ENCODE data around the gene EFNA1. TPM values are rescaled to one million over a fixed set of nuclear protein-coding genes. Genes with fewer than 3 reads are reported as not detected.

The EFNA1 gene
- total RNA-seq, 3 donors from 2014 or later (not counting 1 experiment from before 2014, with no cell fraction given), result 1.5 to 1.9 (median 1.9) TPM

DNA sequence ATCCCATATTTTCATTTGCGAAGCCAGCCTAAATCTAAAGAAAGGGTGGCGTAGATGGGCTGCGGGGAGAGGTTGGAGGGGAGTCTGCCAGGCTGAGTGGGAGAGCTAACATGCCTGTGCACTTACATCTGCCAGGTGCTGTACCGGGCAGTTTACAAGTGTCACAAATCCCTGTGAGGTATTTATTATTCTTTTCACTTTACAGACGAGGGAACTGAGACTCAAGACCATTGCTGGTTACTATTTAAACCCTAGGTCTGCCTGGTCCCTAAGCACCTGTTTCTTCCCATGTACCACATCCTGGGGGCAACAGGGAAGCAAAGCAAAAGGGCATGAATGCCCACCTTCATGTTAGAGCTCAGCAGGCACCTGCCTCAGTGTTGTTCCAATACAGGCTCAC lies 19.4 kb upstream of the EFNA1 start:
- no peaks in the 10 kb centered on the region for H3K36me3 Mint-ChIP-seq
- 87% methylated on average over 5 of the region's 5 CpGs for WGBS (ENCODE audit: insufficient coverage)
- ATAC-seq, result no peak
- TF ChIP-seq CTCF (IDR thresholded peaks at IDR 0.05), result no peak
- no peaks in the 10 kb centered on the region for H3K4me1 Mint-ChIP-seq
- Histone ChIP-seq H3K4me3 (ENCODE audit: low read length) (no peak overlapping the region), H3K27ac (ENCODE audit: low read length) (no peak overlapping the region), H3K27me3 (ENCODE audit: control insufficient read depth, insufficient read depth, low read length) (no peaks in the 10 kb centered on the region), H3K9me3 (ENCODE audit: control insufficient read depth, insufficient read depth, low read length) (no peaks in the 10 kb centered on the region), H3K4me1 (ENCODE audit: control insufficient read depth, insufficient read depth, low read length) (no peaks in the 10 kb centered on the region), H3K36me3 (ENCODE audit: control insufficient read depth, insufficient read depth, low read length) (no peaks in the 10 kb centered on the region)
- no peak overlapping the region for H3K27ac Mint-ChIP-seq
- H3K27me3 Mint-ChIP-seq (ENCODE audit: low read depth in 2 of 2), result peaks cover 0 to 14% of the 10 kb centered on the region in 2 donors
- no peaks in the 10 kb centered on the region for H3K9me3 Mint-ChIP-seq
- no peak overlapping the region for H3K4me3 Mint-ChIP-seq
- intact Hi-C loops (cut with micrococcal nuclease), result no loop called here
- DNase-seq, result no peak

DNA sequence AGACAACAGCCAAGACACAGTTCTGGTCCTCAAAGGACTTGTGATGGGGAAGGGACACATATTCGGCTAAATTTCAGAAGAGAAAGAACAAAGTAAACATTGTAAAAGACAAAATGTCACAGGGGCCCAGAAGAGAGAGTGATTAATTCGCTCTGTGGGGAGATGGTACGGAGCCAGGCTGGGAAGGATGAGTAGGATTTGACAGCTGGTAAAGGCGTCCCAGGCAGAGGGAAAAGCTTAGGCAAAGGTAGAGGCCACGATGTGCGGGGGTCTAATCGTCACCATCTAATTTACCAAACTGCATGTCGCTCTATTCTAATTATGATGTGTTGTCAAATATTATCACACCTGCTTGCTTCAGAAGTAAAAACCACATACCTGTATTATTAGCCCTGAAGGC lies 17.3 kb upstream of the EFNA1 start:
- Histone ChIP-seq H3K36me3 (ENCODE audit: control insufficient read depth, insufficient read depth, low read length) (no peaks in the 10 kb centered on the region), H3K9me3 (ENCODE audit: control insufficient read depth, insufficient read depth, low read length) (no peaks in the 10 kb centered on the region), H3K27me3 (ENCODE audit: control insufficient read depth, insufficient read depth, low read length) (no peaks in the 10 kb centered on the region), H3K4me1 (ENCODE audit: control insufficient read depth, insufficient read depth, low read length) (no peaks in the 10 kb centered on the region), H3K27ac (ENCODE audit: low read length) (no peak overlapping the region), H3K4me3 (ENCODE audit: low read length) (no peak overlapping the region)
- intact Hi-C loops (cut with micrococcal nuclease), result no loop called here
- Mint-ChIP-seq H3K27ac (no peak overlapping the region), H3K9me3 (no peaks in the 10 kb centered on the region), H3K27me3 (ENCODE audit: low read depth in 2 of 2) (peaks cover 0 to 9% of the 10 kb centered on the region in 2 donors), H3K4me3 (no peak overlapping the region), H3K36me3 (no peaks in the 10 kb centered on the region), H3K4me1 (no peaks in the 10 kb centered on the region)
- ATAC-seq (no peak), DNase-seq (no peak)
- WGBS (ENCODE audit: insufficient coverage), result 91% methylated on average over 5 of the region's 8 CpGs
- TF ChIP-seq CTCF (IDR thresholded peaks at IDR 0.05), result no peak

GRCh38 chr1:155110826-155111225 lies 16.9 kb upstream of the EFNA1 start:
- no peaks in the 10 kb centered on the region for H3K27me3 ChIP-seq (ENCODE audit: control insufficient read depth, insufficient read depth, low read length)
- no peak overlapping the region for H3K27ac ChIP-seq (ENCODE audit: low read length)
- intact Hi-C loops (cut with micrococcal nuclease), result no loop called here
- H3K9me3 ChIP-seq (ENCODE audit: control insufficient read depth, insufficient read depth, low read length), result no peaks in the 10 kb centered on the region
- Mint-ChIP-seq H3K4me3 (no peak overlapping the region), H3K27me3 (ENCODE audit: low read depth in 2 of 2) (peaks cover 0 to 5% of the 10 kb centered on the region in 2 donors), H3K36me3 (no peaks in the 10 kb centered on the region), H3K4me1 (no peaks in the 10 kb centered on the region), H3K9me3 (no peaks in the 10 kb centered on the region), H3K27ac (no peak overlapping the region)
- 29% methylated on average over 7 of the region's 8 CpGs for WGBS (ENCODE audit: insufficient coverage)
- ATAC-seq (no peak), DNase-seq (no peak)
- H3K4me1 ChIP-seq (ENCODE audit: control insufficient read depth, insufficient read depth, low read length), result no peaks in the 10 kb centered on the region
- H3K4me3 ChIP-seq (ENCODE audit: low read length), result no peak overlapping the region
- no peaks in the 10 kb centered on the region for H3K36me3 ChIP-seq (ENCODE audit: control insufficient read depth, insufficient read depth, low read length)
- no peak for TF ChIP-seq CTCF (IDR thresholded peaks at IDR 0.05)

DNA sequence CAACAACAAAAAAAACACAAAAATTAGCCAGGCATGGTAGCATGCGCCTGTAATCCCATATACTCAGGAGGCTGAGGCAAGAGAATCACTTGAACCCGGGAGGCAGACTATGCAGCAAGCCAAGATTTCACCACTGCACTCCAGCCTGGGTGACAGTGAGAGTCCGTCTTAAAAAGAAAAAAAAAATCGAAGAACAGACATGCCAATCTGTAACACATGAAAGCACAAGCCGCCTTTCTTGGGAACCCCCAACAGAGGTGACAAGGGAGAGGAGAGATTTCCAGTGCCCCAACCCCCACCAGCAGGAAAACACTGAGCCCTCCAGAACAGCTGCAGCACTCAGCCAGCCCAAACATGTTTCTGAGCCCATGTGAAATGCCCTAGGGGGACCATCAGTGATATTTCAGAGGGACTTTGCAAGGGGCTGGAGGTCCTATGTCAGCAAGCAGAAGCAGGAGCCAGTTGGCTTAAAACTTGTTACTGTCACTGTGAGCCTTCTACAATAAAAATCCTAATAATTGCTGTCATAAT lies 14.2 kb upstream of the EFNA1 start:
- H3K4me3 ChIP-seq (ENCODE audit: low read length), result no peak overlapping the region
- H3K4me1 Mint-ChIP-seq, result no peaks in the 10 kb centered on the region
- TF ChIP-seq CTCF (IDR thresholded peaks at IDR 0.05), result no peak
- intact Hi-C loops (cut with micrococcal nuclease), result no loop called here
- no peaks in the 10 kb centered on the region for H3K27me3 ChIP-seq (ENCODE audit: control insufficient read depth, insufficient read depth, low read length)
- H3K4me1 ChIP-seq (ENCODE audit: control insufficient read depth, insufficient read depth, low read length), result no peaks in the 10 kb centered on the region
- DNase-seq, result no peak
- no peak overlapping the region for H3K4me3 Mint-ChIP-seq
- ATAC-seq, result no peak
- H3K27me3 Mint-ChIP-seq (ENCODE audit: low read depth in 2 of 2), result peaks cover 0 to 11% of the 10 kb centered on the region in 2 donors
- H3K27ac Mint-ChIP-seq, result no peak overlapping the region
- H3K36me3 ChIP-seq (ENCODE audit: control insufficient read depth, insufficient read depth, low read length), result no peaks in the 10 kb centered on the region
- H3K9me3 Mint-ChIP-seq, result no peaks in the 10 kb centered on the region
- H3K27ac ChIP-seq (ENCODE audit: low read length), result no peak overlapping the region
- no peaks in the 10 kb centered on the region for H3K36me3 Mint-ChIP-seq
- no peaks in the 10 kb centered on the region for H3K9me3 ChIP-seq (ENCODE audit: control insufficient read depth, insufficient read depth, low read length)
- 96% methylated on average over 4 of the region's 5 CpGs for WGBS (ENCODE audit: insufficient coverage)

All from natural killer cell (primary cell).